Keratinocyte (primary cell): ENCODE results near the gene GRM2. TPM values are rescaled to one million over a fixed set of nuclear protein-coding genes. Genes with fewer than 3 reads are reported as not detected.

Source experiments
- DNase-seq: peaks from one replicate; pipeline ENCODE4 v3.0.0-alpha.2; 2011; ENCODE audit warnings: low read depth, missing footprints, low spot score
- FAIRE-seq: peaks from 2 replicates; lab custom pipeline; 2011; peaks lifted over from hg19 to GRCh38; lab: Jason Lieb, UNC
- H2AFZ ChIP-seq: 2 replicates; pipeline ENCODE4 v1.6.0; 2012; ENCODE audit warnings: low read length, control low read depth, inconsistent platforms; ENCODE audit not compliant: control insufficient read depth
- H3K27ac ChIP-seq: 2 replicates; pipeline ENCODE4 v1.5.1; 2011; ENCODE audit warnings: low read length; ENCODE audit not compliant: control insufficient read depth, insufficient read depth
- H3K27me3 ChIP-seq: 3 replicates; pipeline ENCODE4 v1.6.0; 2011; ENCODE audit warnings: low read length; ENCODE audit not compliant: control insufficient read depth, insufficient read depth; ENCODE audit errors: extremely low read depth
- H3K36me3 ChIP-seq, 2 experiments: 2 replicates in 1 of 2; 3 replicates in 1 of 2; pipeline ENCODE4 v1.5.1; 2011; ENCODE audit warnings: low read length in 2 of 2, mild to moderate bottlenecking in 1 of 2; ENCODE audit not compliant: control insufficient read depth in 2 of 2, insufficient read depth in 2 of 2; ENCODE audit errors: extremely low read depth in 1 of 2
- H3K4me1 ChIP-seq: 3 replicates; pipeline ENCODE4 v1.5.1; 2011; ENCODE audit warnings: low read length; ENCODE audit not compliant: control insufficient read depth, insufficient read depth; ENCODE audit errors: extremely low read depth
- H3K4me2 ChIP-seq: 3 replicates; pipeline ENCODE4 v1.6.0; 2011; ENCODE audit warnings: low read depth, low read length; ENCODE audit not compliant: control insufficient read depth, insufficient read depth; ENCODE audit errors: extremely low read depth
- H3K4me3 ChIP-seq, 3 experiments: fragments of 200-600 bp in 1 of 3; sonication (generic) in 1 of 3; 2 replicates in 2 of 3; 3 replicates in 1 of 3; pipeline ENCODE4 v1.5.1; 2011 to 2016; ENCODE audit warnings: low read length in 3 of 3, mild to moderate bottlenecking in 3 of 3, control low read depth in 2 of 3, inconsistent platforms in 1 of 3, low read depth in 1 of 3, mixed read lengths in 1 of 3, mixed run types in 1 of 3, moderate library complexity in 1 of 3; ENCODE audit not compliant: control insufficient read depth in 2 of 3, insufficient read depth in 2 of 3; ENCODE audit errors: extremely low read depth in 1 of 3
- H3K79me2 ChIP-seq: 2 replicates; pipeline ENCODE4 v1.6.0; 2012; ENCODE audit warnings: low read length; ENCODE audit not compliant: control insufficient read depth, insufficient read depth
- H3K9ac ChIP-seq: 3 replicates; pipeline ENCODE4 v1.6.0; 2011; ENCODE audit warnings: low read length; ENCODE audit not compliant: control insufficient read depth, insufficient read depth; ENCODE audit errors: extremely low read depth
- H3K9me1 ChIP-seq: 3 replicates; pipeline ENCODE4 v1.6.0; 2011; ENCODE audit warnings: low read length; ENCODE audit not compliant: control insufficient read depth, insufficient read depth; ENCODE audit errors: extremely low read depth
- H3K9me3 ChIP-seq: 2 replicates; pipeline ENCODE4 v1.5.1; 2012; ENCODE audit warnings: low read depth, low read length; ENCODE audit not compliant: control insufficient read depth
- H4K20me1 ChIP-seq: 3 replicates; pipeline ENCODE4 v1.6.0; 2011; ENCODE audit warnings: low read length; ENCODE audit not compliant: control insufficient read depth, insufficient read depth; ENCODE audit errors: extremely low read depth
- CTCF ChIP-seq, 3 experiments: IDR thresholded peaks in 1 of 3; conservative IDR thresholded peaks in 1 of 3; optimal IDR thresholded peaks in 1 of 3; 2 replicates in 2 of 3; 3 replicates in 1 of 3; pipeline versions ENCODE3 to v1.5.1; 2011; ENCODE audit warnings: low read length in 3 of 3, mild to moderate bottlenecking in 3 of 3, moderate library complexity in 2 of 3, control low read depth in 1 of 3, inconsistent platforms in 1 of 3; ENCODE audit not compliant: insufficient read depth in 2 of 3; ENCODE audit errors: extremely low read depth in 1 of 3
- EZH2 ChIP-seq: IDR thresholded peaks from one replicate; pipeline ENCODE4 v1.6.1; 2012; ENCODE audit warnings: inconsistent platforms, mild to moderate bottlenecking, low read length, moderate library complexity
- dilution Hi-C: fragments of 300-500 bp; cut with MboI; formaldehyde crosslinking; loops from one replicate; pipeline ENCODE4 v1.7.0; 2020; ENCODE audit warnings: low sequenced_read_pairs; ENCODE audit not compliant: extremely low pct_ligation_motif_present
- polyA plus RNA-seq, 5 experiments: library from polyadenylated mRNA; depleted of rRNA in 3 of 5; stranded (reverse) in 3 of 5; stranded (forward) in 1 of 5; unstranded in 1 of 5; fragments of >200 nt; gene quantifications; 1 replicate in 1 of 5; 2 replicates in 3 of 5; 3 replicates in 1 of 5; pipeline versions ENCODE4 v1.2.1 to v1.2.3, GENCODE V29; 2011 to 2012; ENCODE audit warnings: missing spikeins in 2 of 5, low read depth in 1 of 5, low replicate concordance in 1 of 5

Gene GRM2
- polyA plus RNA-seq, 1 donor (not counting 4 experiments of a cell fraction or from before 2014, with no cell fraction given), result 0.07 TPM

DNA sequence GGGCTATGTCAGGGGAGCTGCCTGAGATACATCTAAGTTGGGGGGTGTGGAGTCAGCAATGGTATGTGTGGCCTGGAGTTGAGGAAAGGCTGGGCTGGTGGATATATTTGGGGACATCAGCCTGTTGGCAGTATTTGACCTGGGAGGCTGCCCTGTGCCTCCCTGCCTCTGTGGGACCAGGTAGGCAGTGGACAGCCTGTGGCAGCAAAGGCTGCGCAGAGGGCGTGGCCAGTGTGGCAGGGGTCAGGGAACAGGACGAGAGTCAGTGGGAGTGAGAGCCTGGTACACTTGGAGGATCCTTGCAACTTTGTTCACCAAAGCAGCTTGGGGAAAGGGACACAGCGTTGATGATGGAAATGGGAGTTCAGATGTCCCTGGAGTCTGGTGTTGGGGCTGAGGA lies 20.8 kb upstream of the GRM2 start:
- DNase-seq (no peak), FAIRE-seq (no peak)
- no peaks in the 10 kb centered on the region for H3K27me3 ChIP-seq
- H3K79me2 ChIP-seq, result no peaks in the 10 kb centered on the region
- peak overlapping the region; percentile 10 for H3K9ac ChIP-seq
- H3K9me3 ChIP-seq, result no peaks in the 10 kb centered on the region
- dilution Hi-C loops, result no loop called here
- no peak overlapping the region for H3K4me2 ChIP-seq
- TF ChIP-seq CTCF (optimal IDR thresholded peaks at IDR 0.05 in 1 of 3, IDR thresholded peaks at IDR 0.05 in 1 of 3, conservative IDR thresholded peaks at IDR 0.05 in 1 of 3; ENCODE audit: extremely low read depth in 1 of 3, insufficient read depth in 2 of 3, low read length in 3 of 3) (no peak), EZH2 (no peak)
- peaks cover 3% of the 10 kb centered on the region for H3K9me1 ChIP-seq
- peaks cover 15 to 32% of the 10 kb centered on the region in 2 experiments for H3K36me3 ChIP-seq
- H4K20me1 ChIP-seq, result no peaks in the 10 kb centered on the region
- H2AFZ ChIP-seq, result no peak overlapping the region
- peak overlapping the region; percentile 39 for H3K27ac ChIP-seq
- H3K4me1 ChIP-seq, result peaks cover 43% of the 10 kb centered on the region
- H3K4me3 ChIP-seq, result no peak overlapping the region

DNA sequence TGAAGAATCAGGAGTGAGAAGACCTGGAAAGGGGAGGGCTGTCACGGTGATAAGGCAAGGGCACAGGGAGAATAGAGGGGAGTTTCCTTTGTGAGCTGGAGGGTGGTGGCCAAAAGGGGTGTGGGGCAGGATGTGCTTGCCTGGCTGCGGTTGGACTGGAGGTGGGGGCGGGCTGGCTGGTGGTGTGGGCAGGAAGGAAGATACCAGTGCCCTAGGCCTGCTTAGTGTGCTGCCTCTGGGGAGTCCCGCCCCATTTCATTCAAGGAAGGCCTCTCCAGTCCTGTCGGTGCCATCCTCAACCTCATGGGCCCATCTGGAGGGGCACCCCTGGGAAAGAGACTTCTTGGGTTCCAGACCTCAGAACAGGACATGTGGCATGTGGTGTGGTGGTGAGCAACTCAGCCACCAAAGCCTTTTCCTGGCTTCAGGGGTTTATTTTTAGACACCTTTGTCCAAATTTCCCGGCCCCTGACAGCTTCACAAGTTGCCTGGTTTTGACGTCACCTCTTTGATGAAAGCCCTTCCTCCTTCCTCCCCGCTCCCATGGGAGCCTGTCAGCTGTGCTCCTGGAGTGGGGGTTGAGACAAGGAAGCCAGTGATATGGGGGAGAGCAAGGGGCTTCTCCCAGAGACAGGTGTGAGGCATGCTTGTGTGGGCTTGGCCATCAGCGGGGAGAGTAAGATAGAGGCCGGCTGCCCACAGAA lies 20.2 kb upstream of the GRM2 start:
- peak overlapping the region; percentile 65 for H3K4me2 ChIP-seq
- H3K27me3 ChIP-seq, result no peaks in the 10 kb centered on the region
- no peak for TF ChIP-seq CTCF (optimal IDR thresholded peaks at IDR 0.05 in 1 of 3, IDR thresholded peaks at IDR 0.05 in 1 of 3, conservative IDR thresholded peaks at IDR 0.05 in 1 of 3; ENCODE audit: extremely low read depth in 1 of 3, insufficient read depth in 2 of 3, low read length in 3 of 3)
- no peak for TF ChIP-seq EZH2
- no peak overlapping the region for H3K4me3 ChIP-seq
- H3K36me3 ChIP-seq, result peaks cover 15 to 35% of the 10 kb centered on the region in 2 experiments
- no peaks in the 10 kb centered on the region for H4K20me1 ChIP-seq
- FAIRE-seq, result peak; percentile 34
- DNase-seq, result peak; percentile 65
- dilution Hi-C loops, result no loop called here
- peak overlapping the region; percentile 54 for H3K27ac ChIP-seq
- H3K9ac ChIP-seq, result peak overlapping the region; percentile 10
- no peak overlapping the region for H2AFZ ChIP-seq
- no peaks in the 10 kb centered on the region for H3K79me2 ChIP-seq
- peaks cover 37% of the 10 kb centered on the region for H3K4me1 ChIP-seq
- peaks cover 3% of the 10 kb centered on the region for H3K9me1 ChIP-seq
- H3K9me3 ChIP-seq, result no peaks in the 10 kb centered on the region
